Measurements from ENCODE around the gene SCNN1A.

The SCNN1A gene

GRCh38 chr12:6370576-6370935, 4.8 kb downstream of the SCNN1A start:
- no peaks in the 10 kb centered on the region for H3K9me3 Mint-ChIP-seq
- ATAC-seq (replicated peaks; ENCODE audit: extremely low read depth, poor library complexity, severe bottlenecking) = no peak
- H3K4me3 Mint-ChIP-seq = no peak overlapping the region
- no peaks in the 10 kb centered on the region for H3K36me3 Mint-ChIP-seq (ENCODE audit: insufficient read depth)
- H3K27ac Mint-ChIP-seq (ENCODE audit: low read depth) = no peak overlapping the region
- no peaks in the 10 kb centered on the region for H3K27me3 Mint-ChIP-seq
- peaks cover 16% of the 10 kb centered on the region for H3K4me1 Mint-ChIP-seq
- no peak for DNase-seq (ENCODE audit: low spot score in 2 of 2)

- Mint-ChIP-seq H3K9me3 (no peaks in the 10 kb centered on the region), H3K27ac (ENCODE audit: low read depth) (no peak overlapping the region), H3K27me3 (no peaks in the 10 kb centered on the region), H3K36me3 (ENCODE audit: insufficient read depth) (no peaks in the 10 kb centered on the region), H3K4me1 (peaks cover 14% of the 10 kb centered on the region), H3K4me3 (no peak overlapping the region)
- ATAC-seq (replicated peaks; ENCODE audit: extremely low read depth, poor library complexity, severe bottlenecking) = no peak
- no peak for DNase-seq (ENCODE audit: low spot score in 2 of 2)
Measured at GRCh38 chr12:6369916-6370575, 5.3 kb downstream of the SCNN1A start.

GRCh38 chr12:6368906-6369525, 6.3 kb downstream of the SCNN1A start:
- H3K9me3 Mint-ChIP-seq = no peaks in the 10 kb centered on the region
- H3K27ac Mint-ChIP-seq (ENCODE audit: low read depth) = no peak overlapping the region
- ATAC-seq (replicated peaks; ENCODE audit: extremely low read depth, poor library complexity, severe bottlenecking) (no peak), DNase-seq (ENCODE audit: low spot score in 2 of 2) (no peak)
- H3K4me1 Mint-ChIP-seq = peaks cover 18% of the 10 kb centered on the region
- no peaks in the 10 kb centered on the region for H3K36me3 Mint-ChIP-seq (ENCODE audit: insufficient read depth)
- no peak overlapping the region for H3K4me3 Mint-ChIP-seq
- no peaks in the 10 kb centered on the region for H3K27me3 Mint-ChIP-seq

GRCh38 chr12:6367969-6368892, 7.1 kb downstream of the SCNN1A start:
- ATAC-seq (replicated peaks; ENCODE audit: extremely low read depth, poor library complexity, severe bottlenecking) (no peak), DNase-seq (ENCODE audit: low spot score in 2 of 2) (no peak)
- Mint-ChIP-seq H3K27ac (ENCODE audit: low read depth) (no peak overlapping the region), H3K9me3 (no peaks in the 10 kb centered on the region), H3K36me3 (ENCODE audit: insufficient read depth) (no peaks in the 10 kb centered on the region), H3K4me3 (no peak overlapping the region), H3K27me3 (no peaks in the 10 kb centered on the region), H3K4me1 (peaks cover 20% of the 10 kb centered on the region)

- peak in 1 of 2 donors; percentile 37 for DNase-seq (ENCODE audit: low spot score in 2 of 2)
- Mint-ChIP-seq H3K4me1 (peaks cover 16% of the 10 kb centered on the region), H3K27me3 (no peaks in the 10 kb centered on the region)
Measured at GRCh38 chr12:6367065-6367968, 8.0 kb downstream of the SCNN1A start.

GRCh38 chr12:6364044-6364374, 11.4 kb downstream of the SCNN1A start:
- Mint-ChIP-seq H3K9me3 (no peaks in the 10 kb centered on the region), H3K4me3 (peak overlapping the region; percentile 74), H3K27me3 (no peaks in the 10 kb centered on the region), H3K27ac (ENCODE audit: low read depth) (peak overlapping the region; percentile 24), H3K4me1 (peaks cover 34% of the 10 kb centered on the region), H3K36me3 (ENCODE audit: insufficient read depth) (peaks cover 2% of the 10 kb centered on the region)
- DNase-seq (ENCODE audit: low spot score in 2 of 2) (no peak), ATAC-seq (replicated peaks; ENCODE audit: extremely low read depth, poor library complexity, severe bottlenecking) (no peak)

More at GRCh38 chr12:6367065-6367968, 8.0 kb downstream of the SCNN1A start:
- no peak overlapping the region for H3K4me3 Mint-ChIP-seq
- no peak overlapping the region for H3K27ac Mint-ChIP-seq (ENCODE audit: low read depth)
- no peaks in the 10 kb centered on the region for H3K9me3 Mint-ChIP-seq
- H3K36me3 Mint-ChIP-seq (ENCODE audit: insufficient read depth) = no peaks in the 10 kb centered on the region
- ATAC-seq (replicated peaks; ENCODE audit: extremely low read depth, poor library complexity, severe bottlenecking) = peak; percentile 68

GRCh38 chr12:6363330-6364043, 11.9 kb downstream of the SCNN1A start:
- Mint-ChIP-seq H3K27me3 (no peaks in the 10 kb centered on the region), H3K4me3 (peak overlapping the region; percentile 74), H3K27ac (ENCODE audit: low read depth) (no peak overlapping the region), H3K36me3 (ENCODE audit: insufficient read depth) (peaks cover 2% of the 10 kb centered on the region), H3K9me3 (no peaks in the 10 kb centered on the region), H3K4me1 (peaks cover 34% of the 10 kb centered on the region)
- peak; percentile 65 for ATAC-seq (replicated peaks; ENCODE audit: extremely low read depth, poor library complexity, severe bottlenecking)
- DNase-seq (ENCODE audit: low spot score in 2 of 2) = no peak

GRCh38 chr12:6363010-6363329, 12.4 kb downstream of the SCNN1A start:
- peaks cover 34% of the 10 kb centered on the region for H3K4me1 Mint-ChIP-seq
- DNase-seq (ENCODE audit: low spot score in 2 of 2) = no peak
- no peak for ATAC-seq (replicated peaks; ENCODE audit: extremely low read depth, poor library complexity, severe bottlenecking)
- H3K4me3 Mint-ChIP-seq = peak overlapping the region; percentile 74
- H3K27me3 Mint-ChIP-seq = no peaks in the 10 kb centered on the region
- H3K9me3 Mint-ChIP-seq = no peaks in the 10 kb centered on the region
- H3K36me3 Mint-ChIP-seq (ENCODE audit: insufficient read depth) = peaks cover 2% of the 10 kb centered on the region
- no peak overlapping the region for H3K27ac Mint-ChIP-seq (ENCODE audit: low read depth)

- DNase-seq (ENCODE audit: low spot score in 2 of 2) (no peak), ATAC-seq (replicated peaks; ENCODE audit: extremely low read depth, poor library complexity, severe bottlenecking) (no peak)
- no peak overlapping the region for H3K27ac Mint-ChIP-seq (ENCODE audit: low read depth)
- peaks cover 2% of the 10 kb centered on the region for H3K36me3 Mint-ChIP-seq (ENCODE audit: insufficient read depth)
- peaks cover 30% of the 10 kb centered on the region for H3K4me1 Mint-ChIP-seq
- H3K4me3 Mint-ChIP-seq = peak overlapping the region; percentile 24
- H3K27me3 Mint-ChIP-seq = no peaks in the 10 kb centered on the region
- H3K9me3 Mint-ChIP-seq = no peaks in the 10 kb centered on the region
Measured at GRCh38 chr12:6362403-6362802, 13.0 kb downstream of the SCNN1A start.

GRCh38 chr12:6361834-6362233, 13.5 kb downstream of the SCNN1A start:
- H3K27ac Mint-ChIP-seq (ENCODE audit: low read depth) = no peak overlapping the region
- H3K9me3 Mint-ChIP-seq = no peaks in the 10 kb centered on the region
- peak overlapping the region; percentile 24 for H3K4me3 Mint-ChIP-seq
- ATAC-seq (replicated peaks; ENCODE audit: extremely low read depth, poor library complexity, severe bottlenecking) = no peak
- H3K36me3 Mint-ChIP-seq (ENCODE audit: insufficient read depth) = peaks cover 2% of the 10 kb centered on the region
- no peak for DNase-seq (ENCODE audit: low spot score in 2 of 2)
- H3K27me3 Mint-ChIP-seq = no peaks in the 10 kb centered on the region
- peaks cover 27% of the 10 kb centered on the region for H3K4me1 Mint-ChIP-seq

- H3K27ac Mint-ChIP-seq (ENCODE audit: low read depth) = peak overlapping the region; percentile 25
Measured at GRCh38 chr12:6360578-6361490, 14.5 kb downstream of the SCNN1A start.

More at GRCh38 chr12:6360578-6361490, 14.5 kb downstream of the SCNN1A start:
- peaks cover 2% of the 10 kb centered on the region for H3K36me3 Mint-ChIP-seq (ENCODE audit: insufficient read depth)
- no peaks in the 10 kb centered on the region for H3K27me3 Mint-ChIP-seq
- no peak for DNase-seq (ENCODE audit: low spot score in 2 of 2)
- no peak overlapping the region for H3K4me3 Mint-ChIP-seq
- peak; percentile 41 for ATAC-seq (replicated peaks; ENCODE audit: extremely low read depth, poor library complexity, severe bottlenecking)
- H3K4me1 Mint-ChIP-seq = peaks cover 37% of the 10 kb centered on the region
- no peaks in the 10 kb centered on the region for H3K9me3 Mint-ChIP-seq
